GM18498 (cell line): Measurements from ENCODE around the gene KLF2.

ENCODE experiments used
- ATAC-seq: cut with Tn5 transposase; IDR thresholded peaks from one replicate; pipeline ENCODE4 v1.9.1; 2021; ENCODE audit warnings: mild to moderate bottlenecking, moderate library complexity; ENCODE audit not compliant: unreplicated experiment

The KLF2 gene

DNA sequence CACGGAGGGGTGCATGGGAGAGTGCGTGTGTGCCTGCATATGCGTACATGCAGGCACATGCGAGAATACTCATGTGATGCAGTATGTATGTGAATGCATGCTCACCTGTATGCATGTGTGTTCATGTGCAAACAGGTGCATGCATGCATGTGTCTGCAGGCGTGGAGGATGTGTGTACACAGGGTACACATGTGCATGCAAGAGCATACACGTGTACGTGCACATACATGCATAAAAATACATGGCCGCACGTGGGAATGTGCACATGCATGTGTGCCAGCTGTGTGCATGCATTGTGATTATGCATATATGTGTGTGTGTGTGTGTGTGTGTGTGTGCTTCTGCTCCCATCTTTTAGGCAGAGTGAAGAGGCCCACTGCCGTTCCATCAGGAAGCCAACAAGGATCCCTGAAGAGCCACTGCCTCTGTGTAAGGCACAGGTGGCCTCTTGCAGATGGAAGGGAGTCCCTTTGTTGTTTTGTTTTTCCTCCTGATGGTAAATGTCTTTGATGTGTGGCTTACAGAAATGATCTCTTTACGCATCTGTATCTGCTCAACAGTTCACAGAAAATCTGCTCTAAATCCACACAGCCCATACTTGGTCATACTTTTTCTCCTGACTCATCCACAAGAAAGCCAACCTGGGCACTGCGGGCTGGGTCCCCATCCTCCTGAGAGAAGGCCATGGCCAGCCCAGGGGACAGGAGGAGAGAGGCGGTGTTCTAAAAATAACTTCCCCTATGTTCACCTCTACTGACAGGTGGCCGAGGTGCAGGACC lies 50.7 kb downstream of the KLF2 start:
- ATAC-seq: no peak

DNA sequence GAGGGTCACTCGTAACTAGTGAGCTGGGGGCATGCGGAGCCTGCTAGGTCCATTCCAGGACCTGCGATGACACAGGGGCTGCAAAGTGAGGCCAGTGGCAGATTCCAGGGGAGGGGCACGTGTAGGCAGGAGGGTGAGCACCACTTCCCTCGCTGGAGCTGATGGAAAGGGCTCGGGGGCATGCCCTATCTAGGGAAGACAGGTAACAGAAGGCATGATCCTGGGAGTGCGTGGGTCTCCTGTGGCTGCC lies 51.2 kb downstream of the KLF2 start:
- ATAC-seq: no peak

DNA sequence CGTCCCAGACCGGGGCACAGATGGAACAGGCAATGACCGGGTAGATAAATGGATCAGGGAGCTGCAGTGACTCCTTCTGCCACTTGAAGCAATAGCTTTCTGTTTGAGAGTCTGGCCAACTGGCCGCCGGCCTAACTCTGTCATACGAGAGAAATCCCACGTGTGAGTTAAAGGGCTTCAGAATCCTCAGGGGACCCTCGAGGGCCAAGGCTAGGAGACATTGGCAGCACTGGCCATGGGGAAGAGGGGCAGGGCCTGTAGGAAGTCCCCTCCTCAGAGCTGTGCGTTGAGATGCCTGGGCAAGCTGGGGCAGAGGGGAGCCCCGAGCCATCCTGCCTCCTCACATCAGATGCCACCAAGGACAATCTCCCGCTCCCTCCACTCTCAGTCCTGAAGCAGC lies 51.6 kb downstream of the KLF2 start:
- no peak for ATAC-seq

DNA sequence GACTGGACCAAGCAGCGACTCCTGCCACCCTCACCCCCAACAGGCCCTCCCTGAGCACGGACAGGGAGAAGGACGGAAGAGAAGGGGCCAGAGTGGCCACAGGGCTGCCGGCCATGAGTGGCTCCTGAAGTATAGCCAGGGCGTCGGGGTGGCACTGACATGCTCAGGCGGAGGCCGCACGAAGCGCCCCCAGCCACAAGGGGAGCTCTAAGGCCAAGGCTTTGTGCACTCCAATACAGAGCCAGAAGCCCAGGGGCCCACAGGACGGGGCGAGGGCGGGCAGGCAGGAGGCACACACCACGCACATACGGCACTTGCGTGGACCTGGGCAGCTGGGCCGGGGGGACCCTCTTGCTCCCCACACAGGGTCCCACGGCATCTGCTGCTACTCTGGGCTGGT lies 52.0 kb downstream of the KLF2 start:
- no peak for ATAC-seq

GRCh38 chr19:16377521-16377920 lies 52.9 kb downstream of the KLF2 start:
- no peak for ATAC-seq
